NCI-H128 (cell line): ENCODE data around the gene TAF11L4.
A peak's percentile ranks its signal among the peaks of the same experiment; 100 is the strongest.
"Not testable (repeated sequence)": the region's sequence is repeated elsewhere in the genome, so short reads cannot be mapped to it uniquely, and the experiment has no call there.

ENCODE experiments used
- DNase-seq: peaks from one replicate; lab custom pipeline; 2025; ENCODE audit not compliant: unreplicated experiment; lab: John Stamatoyannopoulos, UW

The TAF11L4 gene

GRCh38 chr5:17521501-17521900 lies at the start of gene TAF11L4:
TAF11L4 (plus strand) TSS chr5:17521801.
- not testable (repeated sequence) for DNase-seq

DNA sequence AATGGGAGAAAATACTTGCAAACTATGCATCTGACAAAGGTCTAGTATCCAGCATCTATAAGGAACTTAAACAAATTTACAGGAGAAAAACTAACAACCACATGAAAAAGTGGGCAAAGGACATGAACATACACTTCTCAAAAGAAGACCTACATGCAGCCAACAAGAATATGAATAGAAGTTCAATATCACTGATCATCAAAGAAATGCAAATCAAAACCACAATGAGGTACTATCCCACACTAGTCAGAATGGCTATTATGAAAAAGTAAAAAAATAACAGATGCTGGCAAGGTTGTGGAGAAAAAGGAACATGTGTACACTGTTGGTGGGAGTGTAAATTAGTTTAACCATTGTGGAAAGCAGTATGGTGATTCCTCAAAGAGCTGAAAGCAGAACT lies 46.5 kb upstream of the TAF11L4 start:
- not testable (repeated sequence) for DNase-seq

DNA sequence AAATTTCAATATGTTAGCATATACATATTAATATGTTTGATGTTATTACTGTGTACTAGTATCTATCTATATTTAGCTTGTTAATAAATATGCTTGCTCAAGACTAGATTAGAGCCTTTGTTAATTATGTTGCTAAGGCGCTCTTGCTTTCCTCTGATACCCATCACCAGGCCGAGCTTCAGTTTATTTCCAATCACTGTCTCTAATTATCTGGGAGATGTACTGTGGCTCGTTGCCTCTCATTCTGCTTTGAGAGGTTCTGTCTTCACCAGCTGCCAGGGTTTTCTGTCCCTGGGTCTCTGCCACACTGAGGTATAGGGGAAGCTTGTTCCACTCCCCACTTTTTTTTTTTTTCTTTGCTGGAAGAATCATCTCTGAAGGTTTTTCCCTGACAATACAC lies 44.6 kb upstream of the TAF11L4 start:
- DNase-seq: no peak

GRCh38 chr5:17477573-17478265 lies 43.9 kb upstream of the TAF11L4 start:
- DNase-seq: peak; percentile 32

DNA sequence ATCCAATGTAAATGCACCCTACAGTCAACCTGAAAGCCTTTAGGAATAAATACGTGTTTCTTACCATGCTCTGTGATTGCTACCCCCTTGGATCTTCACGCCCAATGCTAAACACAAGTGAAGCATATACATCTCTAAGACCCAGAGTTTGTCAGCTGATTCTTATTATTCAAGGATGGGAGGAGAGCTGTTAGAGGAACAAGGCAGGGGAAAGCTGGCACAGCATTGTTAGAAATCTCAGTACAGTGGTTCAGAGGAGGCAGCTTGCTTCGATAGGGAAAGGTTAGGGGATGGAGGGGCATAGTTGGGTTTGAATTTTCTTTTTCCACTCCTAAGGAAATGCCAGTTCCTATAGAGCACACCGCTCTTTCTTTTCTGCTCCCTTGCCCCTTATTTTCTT lies 40.2 kb upstream of the TAF11L4 start:
- DNase-seq: no peak

DNA sequence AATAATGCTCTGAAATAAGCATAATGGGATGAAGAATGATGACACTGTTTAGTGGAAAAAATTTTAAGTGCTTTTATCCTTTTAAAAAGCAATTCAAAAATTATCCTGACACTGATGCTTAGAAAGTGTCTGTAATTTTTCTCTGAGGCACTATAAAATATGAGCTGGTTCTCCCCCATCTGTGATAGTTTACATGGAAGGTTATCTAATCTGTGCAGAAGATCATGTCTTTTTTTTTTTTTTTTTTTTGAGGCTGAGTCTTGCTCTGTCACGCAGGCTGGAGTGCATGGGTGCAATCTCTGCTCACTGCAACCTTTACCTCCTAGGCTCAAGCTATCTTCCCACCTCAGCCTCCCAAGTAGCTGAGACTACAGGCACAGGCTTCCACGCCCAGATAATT lies 38.8 kb upstream of the TAF11L4 start:
- no peak for DNase-seq

- not testable (repeated sequence) for DNase-seq
Measured at GRCh38 chr5:17486464-17487173, 35.0 kb upstream of the TAF11L4 start.

- no peak for DNase-seq
Measured at GRCh38 chr5:17487174-17487512, 34.5 kb upstream of the TAF11L4 start.

GRCh38 chr5:17491257-17491656 lies 30.3 kb upstream of the TAF11L4 start:
- DNase-seq: not testable (repeated sequence)

DNA sequence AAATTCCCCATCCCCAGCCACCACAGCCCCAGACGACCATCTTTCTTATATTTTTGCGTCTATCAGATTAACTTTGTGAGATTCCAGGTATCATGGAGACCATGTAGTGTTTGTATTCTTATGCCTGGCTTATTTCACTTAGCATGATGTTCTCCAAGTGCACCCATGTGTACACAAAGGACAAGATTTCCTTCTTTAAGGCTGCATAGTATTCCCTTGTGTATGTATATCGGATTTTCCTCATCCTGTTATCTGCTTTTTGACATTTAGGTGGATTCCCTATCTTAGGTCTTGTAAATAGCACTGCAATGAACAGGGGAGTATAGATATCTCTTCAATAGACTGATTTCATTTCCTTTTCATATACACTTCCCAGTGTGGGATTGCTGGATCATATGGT lies 28.8 kb upstream of the TAF11L4 start:
- no peak for DNase-seq

GRCh38 chr5:17497446-17497845 lies 24.2 kb upstream of the TAF11L4 start:
- DNase-seq: no peak

DNA sequence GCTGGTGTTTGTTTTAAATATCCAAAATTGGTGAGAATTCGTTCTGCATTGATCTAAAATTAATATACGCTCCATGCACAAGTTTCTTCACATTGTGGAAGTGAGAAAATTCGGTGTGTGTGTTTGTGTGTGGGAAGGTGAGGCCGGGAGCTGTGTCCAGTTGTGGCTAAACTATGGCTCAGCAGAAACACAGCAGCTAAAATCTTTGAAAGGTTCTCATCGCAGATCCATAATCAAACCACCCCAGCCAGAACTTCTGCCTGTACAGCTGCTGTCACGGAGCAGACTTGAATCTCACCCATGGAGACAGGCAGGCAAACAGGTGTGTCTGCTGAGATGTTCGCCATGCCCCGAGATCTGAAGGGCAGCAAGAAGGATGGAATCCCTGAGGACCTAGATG lies 23.7 kb upstream of the TAF11L4 start, which contains the start of gene TAF11L2:
TAF11L2 (plus strand) TSS at position 301 of the 400 bp plus-strand sequence.
- DNase-seq: not testable (repeated sequence)

DNA sequence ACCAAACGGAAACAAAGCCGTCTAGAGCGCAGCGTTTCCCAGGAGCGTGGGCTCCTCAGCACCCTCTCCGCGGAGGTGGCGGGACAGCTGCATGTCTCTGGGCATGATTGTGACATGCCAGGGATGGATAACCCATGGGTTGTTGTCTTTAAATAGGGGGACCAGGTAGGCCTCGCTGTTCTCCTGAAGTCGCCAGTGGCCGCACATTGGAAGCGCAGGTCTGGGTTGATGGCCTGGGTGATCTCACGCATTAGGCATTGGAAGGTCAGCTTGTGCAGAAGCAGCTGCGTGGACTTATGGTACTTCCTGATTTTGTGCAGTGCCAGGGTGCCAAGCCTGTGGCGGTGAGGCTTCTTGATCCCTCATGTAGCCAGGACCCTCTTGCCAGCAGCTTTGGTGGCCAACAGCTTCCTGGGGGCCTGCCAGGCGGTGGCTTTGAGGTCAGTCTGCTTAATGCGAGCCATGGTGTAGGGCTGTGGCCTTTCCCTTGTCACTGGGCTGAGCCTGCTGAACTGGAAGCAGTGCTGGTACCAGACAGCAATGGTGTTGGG lies 9.8 kb upstream of the TAF11L4 start:
- DNase-seq: no peak

DNA sequence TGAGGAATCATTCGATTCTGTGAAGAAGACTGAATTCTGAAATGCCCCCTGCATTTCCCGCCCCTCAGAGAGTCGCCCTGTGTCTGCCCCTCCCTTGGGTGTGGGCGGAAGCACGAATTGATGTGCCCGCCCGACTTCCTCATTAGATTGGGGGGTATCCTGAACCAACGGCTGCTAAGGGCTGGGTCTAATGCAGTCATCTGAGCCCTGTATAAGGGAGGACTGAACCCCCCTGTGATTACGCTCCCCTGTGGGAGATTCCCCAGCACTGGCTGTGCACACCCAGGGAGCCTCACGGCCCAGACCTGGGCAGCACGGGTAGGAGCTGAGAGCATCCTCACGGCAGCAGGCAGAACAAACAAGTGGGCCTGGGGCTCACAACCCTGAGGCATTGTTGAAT lies 4.1 kb upstream of the TAF11L4 start:
- not testable (repeated sequence) for DNase-seq

- DNase-seq: not testable (repeated sequence)
Measured at GRCh38 chr5:17518067-17518466, 3.5 kb upstream of the TAF11L4 start, which contains the start of gene TAF11L3. TAF11L3 (plus strand) TSS chr5:17518367.

DNA sequence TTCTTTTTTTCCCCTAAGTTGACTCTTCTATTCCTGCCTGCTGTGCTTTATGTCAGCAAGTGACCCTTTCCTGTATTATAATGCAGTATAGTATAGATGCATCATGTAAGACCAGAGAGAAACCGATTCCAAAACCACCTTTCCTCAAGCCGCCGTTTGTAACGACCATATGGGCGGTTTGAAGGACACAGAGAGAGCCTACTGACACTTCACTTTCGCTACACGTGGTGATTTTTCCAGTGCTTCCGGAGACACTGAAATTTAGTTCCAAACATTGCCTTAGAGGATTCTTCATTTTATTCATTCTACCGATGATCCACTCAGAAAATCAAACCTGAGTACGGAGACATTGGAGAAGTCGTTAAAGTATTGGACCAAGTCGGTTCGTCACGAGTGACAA lies 2.1 kb upstream of the TAF11L4 start:
- DNase-seq: not testable (repeated sequence)

DNA sequence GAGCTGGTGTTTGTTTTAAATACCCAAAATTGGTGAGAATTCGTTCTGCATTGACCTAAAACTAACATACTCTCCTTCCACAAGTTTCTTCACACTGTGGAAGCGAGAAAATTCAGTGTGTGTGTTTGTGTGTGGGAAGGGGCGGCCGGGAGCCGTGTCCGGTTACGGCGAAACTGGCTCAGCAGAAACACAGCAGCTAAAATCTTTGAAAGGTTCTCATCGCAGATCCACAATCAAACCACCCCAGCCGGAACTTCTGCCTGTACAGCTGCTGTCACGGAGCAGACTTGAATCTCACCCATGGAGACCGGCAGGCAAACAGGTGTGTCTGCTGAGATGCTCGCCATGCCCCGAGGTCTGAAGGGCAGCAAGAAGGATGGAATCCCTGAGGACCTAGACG lies 3.3 kb downstream of the TAF11L4 start, which contains the start of gene TAF11L5:
TAF11L5 (plus strand) TSS at position 301 of the 400 bp plus-strand sequence.
- not testable (repeated sequence) for DNase-seq

GRCh38 chr5:17526504-17526903 lies 4.9 kb downstream of the TAF11L4 start:
- not testable (repeated sequence) for DNase-seq

DNA sequence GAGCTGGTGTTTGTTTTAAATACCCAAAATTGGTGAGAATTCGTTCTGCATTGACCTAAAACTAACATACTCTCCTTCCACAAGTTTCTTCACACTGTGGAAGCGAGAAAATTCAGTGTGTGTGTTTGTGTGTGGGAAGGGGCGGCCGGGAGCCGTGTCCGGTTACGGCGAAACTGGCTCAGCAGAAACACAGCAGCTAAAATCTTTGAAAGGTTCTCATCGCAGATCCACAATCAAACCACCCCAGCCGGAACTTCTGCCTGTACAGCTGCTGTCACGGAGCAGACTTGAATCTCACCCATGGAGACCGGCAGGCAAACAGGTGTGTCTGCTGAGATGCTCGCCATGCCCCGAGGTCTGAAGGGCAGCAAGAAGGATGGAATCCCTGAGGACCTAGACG lies 6.8 kb downstream of the TAF11L4 start, which contains the start of gene TAF11L6:
TAF11L6 (plus strand) TSS at position 301 of the 400 bp plus-strand sequence.
- not testable (repeated sequence) for DNase-seq
